Ovary (tissue), 3 donors: ENCODE measurements around the gene INSL3.
A peak's percentile ranks its signal among the peaks of the same experiment; 100 is the strongest.

Experiments used
- POLR2A ChIP-seq: fragments of 450-650 bp; IDR thresholded peaks from one replicate; pipeline ENCODE4 v1.6.1; 2017; ENCODE audit warnings: antibody characterized with exemption, mild to moderate bottlenecking, moderate library complexity
- TF ChIP-seq, protein P1 (sequence below), 3 donors: fragments of 450-650 bp in 2 of 3; fragments of 200-600 bp in 1 of 3; IDR thresholded peaks; one replicate each; pipeline versions ENCODE4 v1.5.1 to v1.8.0; 2016 to 2022; ENCODE audit warnings: antibody characterized with exemption in 3 of 3, mild to moderate bottlenecking in 1 of 3
- donor health status: DM: no; HTN: no; CAD: no.

DNA sequence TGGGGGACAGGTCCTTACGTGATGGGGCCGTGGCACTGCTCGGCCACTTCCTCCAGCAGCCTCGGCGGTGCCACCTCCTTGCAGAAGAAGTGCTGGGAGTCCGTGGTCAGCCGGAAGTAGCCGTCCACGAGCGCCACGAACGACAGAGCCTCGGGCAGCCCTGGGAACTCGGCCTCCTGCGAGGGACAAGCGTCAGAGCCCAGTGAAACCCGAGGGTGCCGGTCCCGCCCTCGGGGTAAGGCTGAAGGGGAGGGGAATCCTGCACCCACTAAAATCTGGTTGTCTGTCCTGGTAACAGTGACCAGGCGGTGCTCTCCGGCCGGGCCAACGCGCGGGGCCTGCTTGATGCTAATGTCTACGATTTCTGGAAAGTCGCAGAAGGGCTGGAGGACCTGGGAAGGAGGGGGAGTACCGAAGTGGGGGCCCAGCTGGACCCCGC, 20.1 kb upstream of the INSL3 start:
- TF ChIP-seq POLR2A, result peak; percentile 50
- TF ChIP-seq, protein P1, sequence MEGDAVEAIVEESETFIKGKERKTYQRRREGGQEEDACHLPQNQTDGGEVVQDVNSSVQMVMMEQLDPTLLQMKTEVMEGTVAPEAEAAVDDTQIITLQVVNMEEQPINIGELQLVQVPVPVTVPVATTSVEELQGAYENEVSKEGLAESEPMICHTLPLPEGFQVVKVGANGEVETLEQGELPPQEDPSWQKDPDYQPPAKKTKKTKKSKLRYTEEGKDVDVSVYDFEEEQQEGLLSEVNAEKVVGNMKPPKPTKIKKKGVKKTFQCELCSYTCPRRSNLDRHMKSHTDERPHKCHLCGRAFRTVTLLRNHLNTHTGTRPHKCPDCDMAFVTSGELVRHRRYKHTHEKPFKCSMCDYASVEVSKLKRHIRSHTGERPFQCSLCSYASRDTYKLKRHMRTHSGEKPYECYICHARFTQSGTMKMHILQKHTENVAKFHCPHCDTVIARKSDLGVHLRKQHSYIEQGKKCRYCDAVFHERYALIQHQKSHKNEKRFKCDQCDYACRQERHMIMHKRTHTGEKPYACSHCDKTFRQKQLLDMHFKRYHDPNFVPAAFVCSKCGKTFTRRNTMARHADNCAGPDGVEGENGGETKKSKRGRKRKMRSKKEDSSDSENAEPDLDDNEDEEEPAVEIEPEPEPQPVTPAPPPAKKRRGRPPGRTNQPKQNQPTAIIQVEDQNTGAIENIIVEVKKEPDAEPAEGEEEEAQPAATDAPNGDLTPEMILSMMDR (IDR thresholded peaks at IDR 0.05), result no peak
